NOMO-1 treated with DMSO at 0.1 percent for 48 hours (cell line): ENCODE measurements around the gene WDFY1.
"Not testable (repeated sequence)": the region's sequence is repeated elsewhere in the genome, so short reads cannot be mapped to it uniquely, and the experiment has no call there.

Experiments
- DNase-seq: peaks from one replicate; lab custom pipeline; 2025; ENCODE audit not compliant: unreplicated experiment; lab: John Stamatoyannopoulos, UW

The WDFY1 gene

DNA sequence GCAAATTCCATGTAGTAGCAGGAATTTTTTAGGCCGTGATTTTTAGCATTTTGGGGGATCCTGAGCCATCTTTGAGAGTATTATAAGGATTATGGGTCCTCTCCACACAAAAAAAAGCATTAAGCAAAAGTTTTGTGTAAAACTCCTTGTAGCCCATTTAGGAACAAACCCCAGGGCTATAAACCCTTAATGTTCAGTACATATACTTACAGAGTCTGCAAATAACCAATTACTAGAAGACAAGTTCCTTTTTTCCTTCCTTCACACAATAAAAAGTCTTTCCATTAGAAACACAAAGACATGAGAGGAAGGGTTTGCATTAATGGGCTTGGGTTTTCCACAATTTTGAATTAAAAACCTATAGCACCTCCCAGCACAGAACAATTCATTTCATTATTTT is 44.6 kb downstream of the WDFY1 start:
- no peak for DNase-seq

DNA sequence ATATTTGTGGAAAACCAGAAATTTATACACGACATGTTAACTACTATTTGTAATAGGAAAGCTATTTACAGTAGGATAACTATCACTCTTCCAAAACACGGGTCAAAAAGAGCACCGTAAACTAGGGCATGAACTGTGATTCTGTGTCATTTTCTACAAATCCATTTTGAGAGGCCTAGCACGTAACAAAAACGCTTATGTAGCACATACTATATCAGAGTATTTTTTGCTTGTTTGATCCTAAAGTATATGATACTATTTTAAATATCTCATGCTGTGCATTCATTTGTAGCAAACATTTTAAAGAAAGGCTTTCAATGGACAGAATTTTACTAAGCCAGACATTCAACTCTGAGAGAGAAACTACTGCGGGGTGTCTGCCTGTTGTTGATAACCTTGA is 45.1 kb downstream of the WDFY1 start:
- no peak for DNase-seq

DNA sequence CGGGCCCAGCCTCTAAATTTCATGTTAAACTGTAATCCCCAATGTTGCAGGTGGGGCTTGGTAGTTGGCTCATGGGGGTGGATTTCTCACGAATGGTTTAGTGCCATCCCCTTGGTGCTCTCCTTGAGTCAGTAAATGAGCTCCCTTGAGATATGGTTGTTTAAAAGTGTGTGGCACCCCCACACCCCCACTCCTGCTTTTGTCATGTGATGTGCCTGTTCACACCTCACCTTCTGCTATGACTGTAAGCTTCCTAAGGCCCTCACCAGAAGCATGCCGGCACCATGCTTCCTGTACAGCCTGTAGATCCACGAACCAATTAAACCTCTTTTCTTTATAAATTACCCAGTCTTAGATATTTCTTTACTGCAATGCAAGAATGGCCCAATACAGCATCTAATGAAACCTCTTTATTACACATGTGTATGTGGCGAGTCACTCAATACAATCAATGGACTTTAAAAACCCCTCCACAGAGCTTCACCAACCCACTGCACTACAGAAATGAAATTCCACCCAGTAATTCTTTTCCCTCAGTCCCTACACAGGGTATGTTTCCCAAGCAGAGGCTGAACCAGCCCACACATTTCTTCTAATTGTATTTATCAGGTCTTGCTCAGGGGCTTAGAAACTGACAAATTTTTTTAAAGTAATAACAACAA is 47.3 kb downstream of the WDFY1 start:
- no peak for DNase-seq

DNA sequence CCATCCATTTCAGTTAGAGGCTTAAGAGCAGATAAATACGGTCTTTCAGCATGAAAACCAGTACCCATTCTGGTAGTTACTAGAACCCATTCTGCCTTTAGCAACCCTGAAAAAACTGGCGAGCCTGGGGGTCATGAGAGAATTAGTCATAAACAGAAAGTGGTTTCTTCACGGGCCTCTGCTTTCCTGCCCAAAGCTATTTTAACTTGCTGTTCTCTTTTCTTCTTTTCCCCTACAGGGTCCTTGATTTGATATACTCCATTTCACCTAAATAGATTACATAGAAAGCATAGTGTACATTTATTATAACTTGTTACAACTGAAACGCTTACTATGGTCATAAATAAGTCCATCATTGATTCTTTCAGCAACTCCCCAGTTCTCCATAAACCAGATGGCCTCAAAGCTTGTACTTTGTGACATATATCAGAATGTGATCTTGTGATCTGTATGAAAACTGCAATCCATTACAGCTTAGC is 48.3 kb downstream of the WDFY1 start:
- peak; percentile 69 for DNase-seq

DNA sequence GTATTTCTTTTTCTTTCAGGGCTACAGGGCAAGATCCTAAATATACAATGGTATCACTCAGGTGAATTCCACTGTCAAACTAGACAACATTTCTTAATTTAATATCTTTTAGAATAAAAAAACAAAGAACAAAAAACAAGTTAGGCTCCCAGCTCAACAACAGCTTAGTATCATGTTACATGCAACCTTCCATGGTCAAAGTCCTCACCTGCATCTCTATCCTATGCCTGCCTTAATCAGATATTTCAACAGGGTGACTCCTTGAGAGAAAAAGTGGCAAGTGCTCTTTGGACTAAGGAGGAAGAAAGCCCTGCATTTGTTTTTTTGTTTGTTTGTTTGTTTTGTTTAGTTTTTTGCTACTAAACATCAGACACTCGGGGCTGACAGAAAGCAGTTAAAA is 50.2 kb downstream of the WDFY1 start:
- DNase-seq, result no peak

DNA sequence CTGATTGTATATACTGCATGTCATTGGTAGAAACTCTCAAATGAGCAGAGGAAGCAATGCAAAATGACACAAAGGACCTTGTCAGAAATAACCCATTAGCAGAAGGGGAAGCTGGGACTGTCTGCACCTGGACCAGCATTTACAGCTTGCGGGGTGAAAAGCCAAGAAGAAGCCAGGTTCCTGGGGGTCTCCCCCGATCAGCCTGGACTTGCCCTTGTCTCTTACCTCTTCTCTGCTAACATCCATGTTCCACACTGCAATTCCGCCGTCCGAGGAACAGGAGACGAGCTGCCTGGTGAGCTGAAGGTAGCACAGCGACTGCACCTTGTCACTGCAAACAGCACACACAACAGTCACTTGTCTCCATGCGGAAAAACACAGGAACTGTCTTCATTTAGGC is 51.1 kb downstream of the WDFY1 start:
- DNase-seq, result peak; percentile 75

DNA sequence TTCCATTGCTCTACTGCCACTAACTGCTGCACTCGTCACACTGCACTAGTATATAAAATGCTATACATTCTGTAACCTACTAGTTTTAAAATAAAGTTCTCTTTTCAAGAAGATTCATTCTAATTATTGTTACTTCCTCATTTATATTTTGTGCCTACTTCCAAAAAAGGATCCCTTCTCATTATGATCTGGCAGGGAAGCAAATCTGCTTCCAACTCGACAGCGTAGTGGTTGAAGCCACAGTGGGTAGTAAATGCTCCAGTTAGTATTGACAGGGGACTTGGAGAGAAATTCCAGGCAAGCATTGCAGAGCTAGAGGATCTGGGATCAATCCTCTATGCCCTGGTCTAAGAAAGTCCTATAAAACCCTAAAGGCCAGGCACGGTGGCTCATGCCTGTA is 54.4 kb downstream of the WDFY1 start:
- DNase-seq, result peak; percentile 65

DNA sequence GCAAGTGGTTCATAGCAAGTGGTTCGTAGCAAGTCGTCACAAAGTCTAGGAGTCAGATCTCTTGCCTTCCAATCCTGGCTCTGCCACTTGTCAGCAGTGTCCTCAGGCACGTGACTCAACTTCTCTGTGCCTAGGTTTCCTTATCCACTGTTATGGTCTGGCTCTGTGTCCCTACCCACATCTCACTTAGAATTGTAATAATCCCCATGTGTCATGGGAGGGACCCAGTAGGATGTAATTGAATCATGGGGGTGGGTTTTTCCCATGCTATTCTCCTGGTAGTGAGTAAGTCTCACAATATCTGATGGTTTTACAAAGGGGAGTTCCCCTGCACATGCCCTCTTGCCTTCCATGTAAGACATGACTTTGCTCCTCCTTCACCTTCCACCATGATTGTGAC is 55.9 kb downstream of the WDFY1 start:
- no peak for DNase-seq

DNA sequence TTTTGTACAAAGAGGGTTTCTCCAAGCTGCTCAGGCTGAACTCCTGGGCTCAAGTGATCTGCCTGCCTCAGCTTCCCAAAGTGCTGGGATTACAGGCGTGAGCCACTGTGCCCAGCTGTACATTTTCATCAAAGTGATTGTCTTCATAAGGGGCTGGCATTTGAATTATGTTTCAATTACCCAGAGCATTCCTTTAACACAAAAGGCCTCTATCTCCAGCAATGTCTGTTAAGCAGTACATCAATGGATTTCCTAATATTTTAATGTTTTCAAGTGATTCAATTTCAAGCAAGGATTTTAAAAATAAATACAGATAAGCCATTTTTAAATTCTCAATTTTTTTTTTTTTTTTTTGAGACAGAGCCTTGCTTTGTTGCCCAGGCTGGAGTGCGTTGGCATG is 56.9 kb downstream of the WDFY1 start:
- no peak for DNase-seq

DNA sequence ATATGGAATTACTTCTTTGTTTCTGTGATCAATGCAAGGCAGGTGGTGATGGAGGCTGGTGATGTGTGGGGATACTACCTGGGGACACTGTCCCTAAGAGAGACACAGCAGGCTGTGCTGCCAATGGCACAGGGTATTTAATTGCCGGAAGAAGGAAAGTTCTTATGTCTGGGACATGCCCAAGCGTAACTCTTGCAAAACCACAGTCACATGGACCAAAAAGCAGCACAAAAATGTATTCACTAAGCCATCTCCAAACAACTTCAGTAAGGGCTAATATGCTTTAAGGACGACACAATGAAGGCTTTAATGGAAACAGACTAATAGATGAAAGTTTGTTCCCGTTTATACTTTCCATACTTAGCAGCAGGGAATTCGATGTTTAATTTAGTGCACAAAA is 58.0 kb downstream of the WDFY1 start:
- peak; percentile 32 for DNase-seq

DNA sequence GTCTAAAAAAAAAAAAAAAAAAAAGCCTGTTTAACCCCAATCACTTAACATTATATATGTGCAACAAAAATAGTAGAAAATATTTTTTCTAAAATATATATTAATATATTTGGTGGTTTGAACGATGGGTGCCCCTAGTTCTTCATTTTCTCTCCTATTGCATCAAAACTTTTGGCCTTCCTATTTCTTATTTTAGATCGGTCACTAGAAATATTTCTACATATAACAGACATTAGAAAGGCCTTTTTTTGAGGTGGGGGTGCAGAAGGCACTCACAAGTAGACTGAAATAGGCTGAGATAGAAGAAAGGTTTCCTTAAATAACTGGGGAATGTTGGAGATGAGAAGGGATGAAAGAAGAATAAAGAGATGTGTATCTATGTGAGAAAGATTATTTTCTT is 58.4 kb downstream of the WDFY1 start:
- peak; percentile 65 for DNase-seq

DNA sequence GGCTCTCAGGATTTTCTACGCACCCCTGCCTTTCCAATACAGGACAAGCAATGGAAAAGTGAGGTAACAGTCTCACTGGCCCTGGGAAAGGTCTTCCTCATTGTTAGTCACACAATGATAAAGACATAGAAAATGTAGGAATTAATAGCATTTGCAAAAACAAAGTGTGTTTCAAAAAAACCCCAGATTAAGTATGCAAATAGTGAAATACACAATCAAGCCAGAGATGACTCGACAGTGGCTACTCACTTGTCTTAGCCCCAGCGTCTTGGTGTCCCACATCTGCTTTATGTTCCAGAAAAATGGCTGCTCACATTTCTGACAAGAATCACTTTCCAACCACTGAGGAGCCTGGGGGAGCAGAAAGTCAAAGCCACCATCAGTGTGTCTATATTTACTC is 60.7 kb downstream of the WDFY1 start:
- DNase-seq, result no peak

DNA sequence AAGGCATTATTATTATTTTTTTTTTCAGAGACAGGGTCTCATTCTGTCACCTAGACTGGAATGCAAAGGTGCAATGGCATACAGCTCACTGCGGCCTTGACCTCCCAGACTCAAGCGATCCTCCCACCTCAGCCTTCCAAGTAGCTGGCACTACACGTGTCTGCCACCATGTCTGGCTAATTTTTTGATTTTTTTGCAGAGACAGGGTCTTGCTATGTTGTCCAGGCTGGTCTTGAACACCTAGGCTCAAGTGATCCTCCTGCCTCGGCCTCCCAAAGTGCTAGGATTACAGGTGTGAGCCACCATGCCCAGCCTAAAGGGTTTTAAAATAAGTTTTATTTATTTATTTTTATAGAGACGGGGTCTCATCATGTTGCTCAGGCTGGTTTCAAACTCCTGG is 62.4 kb downstream of the WDFY1 start:
- no peak for DNase-seq

DNA sequence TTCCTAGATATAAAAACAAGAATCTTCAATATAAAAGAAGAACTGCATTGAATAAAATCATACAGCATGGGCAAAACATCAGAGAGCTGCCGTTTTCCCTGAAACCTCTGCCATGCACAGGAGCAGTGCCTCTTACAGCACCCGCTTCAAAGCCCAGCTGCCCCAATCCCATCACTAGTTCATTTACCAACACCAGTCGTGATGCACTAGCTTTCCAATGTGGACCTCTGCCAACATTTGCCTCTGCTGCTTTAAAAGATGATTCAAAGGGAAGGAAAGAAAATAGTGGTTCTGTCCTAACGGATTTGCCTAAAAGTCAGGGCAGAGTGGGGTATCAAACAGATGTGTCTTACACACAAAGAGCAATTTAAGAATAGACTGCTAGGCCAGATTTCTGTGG is 64.3 kb downstream of the WDFY1 start:
- DNase-seq, result no peak

DNA sequence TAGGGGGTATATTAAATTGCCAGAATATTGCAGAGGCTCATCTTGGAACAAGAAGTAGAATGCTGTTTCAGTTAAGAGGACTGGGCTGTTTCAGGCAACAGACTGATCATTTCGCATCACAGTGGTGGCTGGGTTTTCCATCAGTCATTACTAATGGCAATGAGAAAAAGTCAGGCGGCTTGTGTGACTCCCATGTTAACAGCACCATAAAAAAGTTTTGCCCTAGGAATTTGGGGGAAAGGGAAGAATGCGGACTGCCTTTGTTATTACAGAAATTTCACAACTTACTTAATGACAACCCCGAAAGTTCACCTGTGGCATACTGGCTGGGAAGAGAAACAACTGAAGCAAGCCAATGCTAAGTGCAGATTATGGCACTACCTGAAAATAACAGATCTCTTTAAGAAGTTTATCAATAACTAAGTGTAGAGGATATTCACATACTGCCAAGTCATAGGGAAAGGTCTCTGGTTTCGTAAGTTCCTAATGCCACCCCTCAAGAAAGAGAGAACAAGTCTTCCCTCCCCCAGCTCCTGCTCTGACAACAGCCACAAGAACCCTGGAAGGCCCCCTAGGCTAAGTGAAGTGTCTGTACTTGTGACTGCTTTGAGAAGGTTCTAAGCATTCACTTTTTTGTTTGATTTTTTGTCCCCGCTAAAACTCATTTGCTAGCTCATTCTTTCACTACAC is 67.3 kb downstream of the WDFY1 start:
- DNase-seq, result peak; percentile 51

DNA sequence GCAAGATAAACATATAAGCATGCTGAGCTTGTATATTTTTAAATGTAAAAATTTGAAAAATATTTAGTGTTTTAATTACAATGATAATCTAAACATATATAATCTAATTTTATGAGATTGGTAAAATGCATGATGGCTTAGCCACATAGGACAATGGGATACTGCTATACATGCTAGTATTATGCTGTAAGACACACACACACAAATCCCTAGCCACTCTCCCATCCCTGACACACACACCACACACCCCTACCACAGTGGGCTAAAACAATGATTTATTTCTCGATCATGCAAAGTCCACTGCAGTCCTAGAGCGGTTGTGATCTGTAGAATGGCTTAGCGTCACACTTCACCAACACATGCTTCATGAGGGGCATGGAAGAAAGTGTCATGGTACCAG is 71.5 kb downstream of the WDFY1 start:
- no peak for DNase-seq

DNA sequence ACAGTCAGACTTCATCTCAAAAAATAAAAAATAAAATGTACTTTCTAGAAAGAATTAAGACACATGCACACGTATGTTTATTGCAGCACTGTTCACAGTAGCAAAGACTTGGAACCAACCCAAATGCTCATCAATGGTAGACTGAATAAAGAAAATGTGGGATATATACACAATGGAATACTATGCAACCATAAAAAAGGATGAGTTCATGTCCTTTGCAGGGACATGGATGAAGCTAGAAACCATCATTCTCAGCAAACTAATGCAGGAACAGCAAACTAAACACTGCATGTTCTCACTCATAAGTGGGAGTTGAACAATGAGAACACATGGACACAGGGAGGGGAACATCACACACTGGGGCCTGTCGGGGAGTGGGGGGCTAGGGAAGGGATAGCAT is 72.4 kb downstream of the WDFY1 start:
- not testable (repeated sequence) for DNase-seq

DNA sequence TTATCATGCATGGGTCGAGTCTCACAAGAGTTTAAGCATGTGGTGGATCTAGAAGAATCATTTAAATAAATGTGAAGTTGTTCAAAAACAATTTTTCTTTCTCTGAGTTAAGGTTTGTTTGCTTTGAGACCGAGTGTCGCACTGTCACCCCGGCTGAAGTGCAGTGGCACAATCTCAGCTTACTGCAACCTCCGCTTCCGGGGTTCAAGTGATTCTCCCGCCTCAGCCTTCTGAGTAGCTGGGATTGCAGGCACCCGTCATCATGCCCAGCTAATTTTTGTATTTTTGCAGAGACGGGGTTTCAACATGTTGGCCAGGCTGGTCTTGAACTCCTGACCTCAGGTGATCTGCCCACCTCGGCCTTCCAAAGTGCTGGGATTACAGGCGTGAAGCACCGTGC is 73.5 kb downstream of the WDFY1 start:
- DNase-seq, result not testable (repeated sequence)

DNA sequence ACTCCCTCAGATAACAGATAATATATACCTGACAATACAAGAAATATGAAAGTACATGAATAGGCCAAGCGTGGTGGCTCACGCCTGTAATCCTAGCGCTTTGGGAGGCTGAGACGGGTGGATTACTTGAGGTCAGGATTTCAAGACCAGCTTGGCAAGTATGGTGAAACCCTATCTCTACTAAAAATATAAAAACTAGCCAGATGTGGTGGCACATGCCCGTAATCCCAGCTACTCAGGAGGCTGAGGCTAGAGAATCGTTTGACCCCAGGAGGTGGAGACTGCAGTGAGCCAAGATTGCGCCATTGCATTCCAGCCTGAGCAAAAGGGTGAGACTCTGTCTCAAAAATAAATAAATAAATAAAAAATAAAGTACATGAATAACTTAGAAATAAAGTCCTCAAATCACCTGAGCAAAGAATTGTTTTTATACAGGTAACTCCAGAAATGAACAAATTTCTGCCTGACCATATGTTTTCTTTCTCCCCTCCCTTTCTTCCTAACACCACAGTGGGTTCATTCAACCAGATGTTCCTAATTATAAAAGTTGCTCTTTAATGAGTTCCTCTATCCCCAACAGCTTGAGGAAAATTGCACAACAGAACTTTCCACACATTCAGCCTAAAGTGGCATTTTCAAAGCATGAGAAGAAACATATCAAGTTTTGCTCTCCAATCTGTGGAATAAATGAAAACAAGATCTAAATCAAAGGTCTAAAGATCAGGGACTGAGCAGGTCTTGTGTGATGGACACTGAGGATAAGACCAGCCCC is 74.1 kb downstream of the WDFY1 start:
- peak; percentile 85 for DNase-seq

DNA sequence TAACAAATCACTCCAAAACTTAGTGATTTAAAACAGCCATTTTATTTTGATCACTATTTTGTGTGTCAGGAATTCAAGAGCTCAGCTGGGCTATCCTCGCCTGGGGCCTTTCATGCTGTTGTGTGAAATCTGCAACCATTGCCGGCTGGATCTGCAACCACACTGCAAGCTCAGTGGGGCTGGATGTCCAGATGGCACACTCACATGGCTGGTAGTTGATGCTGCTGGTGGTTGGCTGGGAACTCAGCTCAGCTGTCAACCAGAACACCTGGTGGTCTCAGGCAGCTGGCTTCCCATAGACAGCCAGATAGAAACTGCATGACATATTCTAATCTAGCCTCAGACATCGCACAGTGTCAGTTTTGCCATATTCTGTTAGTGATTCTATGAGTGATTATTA is 77.1 kb downstream of the WDFY1 start:
- no peak for DNase-seq

DNA sequence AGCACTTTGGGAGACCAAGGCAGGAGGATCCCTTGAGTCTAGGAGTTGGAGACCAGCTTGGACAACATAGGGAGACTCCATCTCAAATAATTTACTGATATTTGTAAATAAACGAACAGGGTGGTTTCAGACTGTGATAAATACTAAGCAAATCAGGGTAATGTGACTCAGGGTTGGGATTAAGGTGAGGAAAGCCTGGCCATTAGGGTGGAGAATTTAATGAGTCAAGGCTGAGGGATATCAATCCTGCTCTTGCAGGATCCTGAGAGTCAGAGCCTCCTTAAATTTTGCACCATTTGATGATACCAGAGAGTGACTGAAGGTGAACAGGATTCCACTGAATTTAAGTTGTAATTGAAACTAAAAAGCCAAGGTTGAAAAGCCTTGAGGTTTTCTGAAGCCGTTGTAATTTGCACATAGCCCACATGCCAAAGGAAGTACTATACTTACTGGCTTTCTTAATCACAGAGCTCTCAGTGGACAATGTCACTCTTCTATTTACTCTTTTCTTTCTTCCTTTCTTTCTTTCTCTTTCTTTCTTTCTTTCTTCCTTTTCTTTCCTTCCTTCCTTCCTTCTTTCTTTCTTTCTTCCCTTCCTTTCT is 79.1 kb downstream of the WDFY1 start:
- peak; percentile 65 for DNase-seq

DNA sequence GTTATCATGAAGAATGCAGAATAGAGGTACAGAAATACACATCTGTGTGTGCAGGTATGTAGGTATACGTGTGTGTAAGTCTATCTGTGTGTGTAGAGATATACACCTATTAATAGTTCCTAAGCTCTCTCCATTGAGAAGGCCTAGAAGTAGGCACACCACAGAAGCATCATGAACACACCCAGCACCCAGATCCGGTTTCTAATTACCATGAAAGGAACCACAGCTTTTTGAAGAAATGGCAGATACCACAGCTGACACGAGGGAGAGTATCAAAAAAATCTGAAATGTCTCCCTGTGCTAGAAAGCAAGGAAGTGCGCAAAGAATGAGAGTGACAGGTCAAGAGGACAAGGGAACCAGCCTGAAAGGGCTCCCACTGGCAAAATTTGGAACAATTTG is 80.0 kb downstream of the WDFY1 start:
- DNase-seq, result no peak
